BLaER1 (cell line): ENCODE data around the gene CABP1.
"Not testable (repeated sequence)": the region's sequence is repeated elsewhere in the genome, so short reads cannot be mapped to it uniquely, and the experiment has no call there.

Experiments used
- H3K27ac ChIP-seq: shearing (Covaris generic); formaldehyde crosslinking; 2 replicates; pipeline ENCODE4 v1.8.1; 2022
- H3K27me3 ChIP-seq: shearing (Covaris generic); formaldehyde crosslinking; 2 replicates; pipeline ENCODE4 v1.8.1; 2022
- H3K36me3 ChIP-seq: shearing (Covaris generic); formaldehyde crosslinking; 2 replicates; pipeline ENCODE4 v1.8.1; 2022
- H3K4me1 ChIP-seq: shearing (Covaris generic); formaldehyde crosslinking; 2 replicates; pipeline ENCODE4 v1.8.1; 2022
- H3K4me2 ChIP-seq: shearing (Covaris generic); formaldehyde crosslinking; 2 replicates; pipeline ENCODE4 v1.8.1; 2022
- H3K4me3 ChIP-seq: shearing (Covaris generic); formaldehyde crosslinking; 2 replicates; pipeline ENCODE4 v1.8.1; 2022
- H3K9ac ChIP-seq: shearing (Covaris generic); formaldehyde crosslinking; 2 replicates; pipeline ENCODE4 v1.8.1; 2022
- H3K9me3 ChIP-seq: shearing (Covaris generic); formaldehyde crosslinking; 2 replicates; pipeline ENCODE4 v1.8.1; 2022
- H4K20me1 ChIP-seq: shearing (Covaris generic); formaldehyde crosslinking; 2 replicates; pipeline ENCODE4 v1.8.1; 2022
- Cebpa-rat ChIP-seq: shearing (Covaris generic); IDR thresholded peaks from 2 replicates; pipeline ENCODE4 v1.8.1; 2022

Gene CABP1

DNA sequence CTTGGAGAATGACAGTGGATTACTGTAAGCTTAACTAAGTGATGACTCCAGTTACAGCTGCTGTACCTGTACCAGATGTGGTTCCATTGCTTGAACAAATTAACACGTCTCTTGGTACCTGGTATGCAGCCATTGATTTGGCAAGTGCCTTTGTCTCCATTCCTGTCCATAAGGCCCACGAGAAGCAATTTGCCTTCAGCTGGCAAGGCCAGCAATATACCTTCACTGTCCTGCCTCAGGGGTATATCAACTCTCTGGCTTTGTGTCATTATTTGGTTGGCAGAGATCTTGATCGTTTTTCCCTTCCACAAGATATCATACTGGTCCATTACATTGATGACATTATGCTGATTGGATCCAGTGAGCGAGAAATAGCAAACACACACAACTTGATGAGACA, 29.9 kb upstream of the CABP1 start:
- Histone ChIP-seq H3K4me1 (no peaks in the 10 kb centered on the region), H3K4me3 (no peak overlapping the region), H4K20me1 (no peaks in the 10 kb centered on the region), H3K9ac (no peak overlapping the region), H3K27ac (no peak overlapping the region), H3K4me2 (no peak overlapping the region), H3K36me3 (no peaks in the 10 kb centered on the region), H3K27me3 (no peaks in the 10 kb centered on the region), H3K9me3 (no peaks in the 10 kb centered on the region)
- no peak for TF ChIP-seq Cebpa-rat

DNA sequence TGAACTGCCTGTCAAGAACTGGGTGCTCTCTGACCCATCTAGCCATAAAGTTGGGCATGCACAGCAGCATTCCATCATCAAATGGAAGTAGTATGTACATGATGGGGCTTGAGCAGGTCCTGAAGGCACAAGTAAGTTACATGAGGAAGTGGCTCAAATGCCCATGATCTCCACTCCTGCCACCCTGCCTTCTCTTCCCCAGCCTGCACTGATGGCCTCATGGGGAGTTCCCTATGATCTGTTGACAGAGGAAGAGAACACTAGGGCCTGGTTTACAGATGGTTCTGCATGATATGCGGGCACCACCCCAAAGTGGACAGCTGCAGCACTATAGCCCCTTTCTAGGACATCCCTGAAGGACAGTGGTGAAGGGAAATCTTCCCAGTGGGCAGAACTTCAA, 28.9 kb upstream of the CABP1 start:
- H3K27me3 ChIP-seq, H3K9me3 ChIP-seq, H3K4me1 ChIP-seq, H3K27ac ChIP-seq, H3K9ac ChIP-seq, H3K4me2 ChIP-seq, H3K36me3 ChIP-seq, H4K20me1 ChIP-seq, H3K4me3 ChIP-seq: not testable (repeated sequence)

DNA sequence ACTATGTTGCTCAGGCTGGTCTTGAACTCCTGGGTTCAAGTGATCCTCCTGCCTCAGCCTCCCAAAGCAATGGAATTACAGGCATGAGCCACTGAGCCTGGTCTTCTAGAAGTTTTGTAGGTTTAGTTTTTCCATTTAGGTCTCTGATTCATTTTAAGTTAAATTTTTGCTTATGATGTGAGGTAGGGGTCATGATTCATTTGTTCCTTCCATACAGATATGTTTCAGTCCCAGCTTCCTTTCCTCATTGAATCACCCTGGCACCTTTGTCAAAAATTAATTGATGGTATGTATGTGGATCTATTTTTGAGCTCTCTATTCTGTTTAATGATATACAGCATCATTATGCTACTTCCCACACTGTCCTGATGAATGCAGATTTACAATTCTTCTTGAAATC, 25.6 kb upstream of the CABP1 start:
- no peaks in the 10 kb centered on the region for H3K27me3 ChIP-seq
- H3K36me3 ChIP-seq, result no peaks in the 10 kb centered on the region
- TF ChIP-seq Cebpa-rat, result no peak
- no peak overlapping the region for H3K27ac ChIP-seq
- no peak overlapping the region for H3K4me3 ChIP-seq
- H4K20me1 ChIP-seq, result no peaks in the 10 kb centered on the region
- no peak overlapping the region for H3K4me2 ChIP-seq
- no peaks in the 10 kb centered on the region for H3K9me3 ChIP-seq
- H3K4me1 ChIP-seq, result no peaks in the 10 kb centered on the region
- H3K9ac ChIP-seq, result no peak overlapping the region

DNA sequence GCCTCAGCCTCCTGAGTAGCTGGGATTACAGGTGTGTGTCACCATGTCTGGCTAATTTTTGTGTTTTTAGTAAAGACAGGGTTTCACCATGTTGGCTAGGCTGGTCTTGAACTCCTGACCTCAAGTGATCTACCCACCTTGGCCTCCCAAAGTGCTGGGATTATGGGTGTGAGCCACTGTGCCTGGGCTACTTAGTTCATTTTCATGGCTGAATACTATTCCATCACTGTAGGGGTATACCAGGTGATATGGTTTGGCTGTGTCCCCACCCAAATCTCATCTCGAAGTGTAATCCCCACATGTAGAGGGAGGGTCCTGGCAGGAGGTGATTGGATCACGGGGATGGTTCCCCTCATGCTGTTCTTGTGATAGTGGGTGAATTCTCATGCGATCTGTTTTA, 23.2 kb upstream of the CABP1 start:
- not testable (repeated sequence) for H4K20me1 ChIP-seq, H3K4me2 ChIP-seq, H3K9me3 ChIP-seq, H3K27ac ChIP-seq, H3K4me1 ChIP-seq, H3K27me3 ChIP-seq, H3K36me3 ChIP-seq, H3K9ac ChIP-seq, H3K4me3 ChIP-seq

DNA sequence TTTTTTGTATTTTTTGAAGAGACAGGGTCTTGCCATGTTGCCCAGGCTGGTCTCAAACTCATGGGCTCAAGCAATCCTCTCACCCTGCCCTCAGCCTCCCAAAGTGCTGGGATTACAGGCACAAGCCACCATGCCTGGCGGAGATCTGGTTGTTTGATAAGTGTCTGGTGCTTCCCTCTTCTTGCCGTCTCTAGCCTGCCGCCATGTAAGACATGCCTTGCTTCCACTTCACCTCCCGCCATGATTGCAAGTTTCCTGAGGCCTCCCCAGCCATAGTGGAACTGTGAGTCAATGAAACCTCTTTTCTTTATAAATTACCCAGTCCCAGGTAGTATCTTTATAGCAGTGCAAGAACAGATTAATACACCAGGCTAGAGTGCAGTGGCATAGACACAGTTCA, 22.7 kb upstream of the CABP1 start:
- not testable (repeated sequence) for H3K4me1 ChIP-seq, H3K4me3 ChIP-seq, H4K20me1 ChIP-seq, H3K9ac ChIP-seq, H3K27me3 ChIP-seq, H3K27ac ChIP-seq, H3K4me2 ChIP-seq, H3K36me3 ChIP-seq, H3K9me3 ChIP-seq

- TF ChIP-seq Cebpa-rat, result no peak
- H3K4me3 ChIP-seq, result no peak overlapping the region
Observed at GRCh38 chr12:120618954-120619615, 21.3 kb upstream of the CABP1 start.

DNA sequence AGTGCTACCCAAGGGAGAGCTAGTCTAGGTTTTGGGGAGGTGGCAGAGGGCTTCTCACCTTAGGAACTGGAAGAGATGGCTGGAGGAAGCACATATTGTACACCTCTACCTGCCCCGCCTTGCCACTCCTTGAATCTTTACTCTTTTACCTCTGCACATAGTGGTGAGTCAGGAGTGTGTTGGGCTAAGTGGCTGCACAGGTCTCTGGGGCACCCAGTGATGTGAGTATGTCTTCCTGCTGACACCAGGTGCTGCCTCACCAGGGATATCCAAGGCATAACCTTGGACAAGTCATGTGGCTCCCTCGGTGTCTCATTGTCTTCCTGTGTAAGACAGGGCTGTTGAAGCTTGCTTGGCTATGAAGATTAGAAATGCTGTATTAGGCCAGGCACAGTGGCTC, 19.8 kb upstream of the CABP1 start:
- Histone ChIP-seq H3K4me2 (no peak overlapping the region), H3K27ac (no peak overlapping the region), H3K9ac (no peak overlapping the region), H3K36me3 (no peaks in the 10 kb centered on the region), H3K27me3 (no peaks in the 10 kb centered on the region), H4K20me1 (no peaks in the 10 kb centered on the region), H3K9me3 (no peaks in the 10 kb centered on the region), H3K4me3 (no peak overlapping the region), H3K4me1 (no peaks in the 10 kb centered on the region)
- no peak for TF ChIP-seq Cebpa-rat

More at GRCh38 chr12:120618954-120619615, 21.3 kb upstream of the CABP1 start:
- Histone ChIP-seq H4K20me1 (no peaks in the 10 kb centered on the region), H3K27ac (no peak overlapping the region), H3K4me1 (no peaks in the 10 kb centered on the region), H3K9ac (no peak overlapping the region), H3K9me3 (no peaks in the 10 kb centered on the region), H3K27me3 (no peaks in the 10 kb centered on the region), H3K4me2 (no peak overlapping the region), H3K36me3 (no peaks in the 10 kb centered on the region)

DNA sequence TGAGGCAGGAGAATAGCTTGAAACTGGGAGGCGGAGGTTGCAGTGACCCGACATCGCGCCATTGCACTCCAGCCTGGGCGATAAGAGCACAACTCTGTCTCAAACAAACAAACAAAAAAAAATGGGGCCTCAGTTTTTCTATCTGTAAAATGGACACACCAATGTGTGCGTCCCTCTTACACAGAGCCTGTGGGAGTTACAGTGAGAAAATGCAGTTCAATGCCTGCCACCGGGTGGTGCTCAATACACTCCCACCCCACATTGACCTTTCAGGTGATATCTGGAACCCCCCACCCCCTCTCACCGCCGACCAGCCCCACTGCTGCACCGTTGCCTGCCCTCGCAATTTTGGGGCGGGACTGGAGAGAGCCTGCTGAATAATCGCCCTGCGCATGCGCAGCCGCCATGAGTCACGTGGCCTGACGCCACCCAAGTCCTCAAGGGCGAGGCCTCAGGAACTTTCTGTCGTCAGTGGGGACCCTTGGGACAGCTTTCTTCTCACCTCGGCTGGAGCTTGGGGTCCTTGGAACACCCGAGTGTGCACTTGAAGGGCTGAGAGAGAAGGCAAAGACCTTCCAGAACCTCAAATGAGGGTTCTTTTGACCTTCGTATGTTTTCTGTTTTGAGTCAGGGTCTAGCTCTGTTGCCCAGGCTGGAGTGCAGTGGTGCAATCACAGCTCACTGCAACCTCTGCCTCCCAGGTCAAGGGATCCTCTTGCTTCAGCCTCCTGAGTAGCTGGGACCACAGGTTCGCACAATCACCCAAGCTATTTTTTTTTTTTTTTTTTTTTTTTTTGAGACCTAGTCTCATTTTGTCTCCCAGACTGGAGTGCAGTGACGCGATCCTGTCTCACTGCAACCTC, 14.6 kb upstream of the CABP1 start:
- Histone ChIP-seq H3K4me2 (no peak overlapping the region), H3K27me3 (no peaks in the 10 kb centered on the region), H3K9ac (no peak overlapping the region), H3K4me1 (no peaks in the 10 kb centered on the region), H3K27ac (no peak overlapping the region), H3K4me3 (no peak overlapping the region), H3K9me3 (no peaks in the 10 kb centered on the region), H4K20me1 (no peaks in the 10 kb centered on the region), H3K36me3 (no peaks in the 10 kb centered on the region)
- TF ChIP-seq Cebpa-rat, result no peak

GRCh38 chr12:120628919-120629318, 11.5 kb upstream of the CABP1 start:
- Histone ChIP-seq H3K9ac (no peak overlapping the region), H3K27me3 (no peaks in the 10 kb centered on the region), H3K9me3 (no peaks in the 10 kb centered on the region), H3K4me3 (no peak overlapping the region), H3K27ac (no peak overlapping the region), H3K36me3 (no peaks in the 10 kb centered on the region), H4K20me1 (no peaks in the 10 kb centered on the region), H3K4me1 (no peaks in the 10 kb centered on the region), H3K4me2 (no peak overlapping the region)
- TF ChIP-seq Cebpa-rat, result no peak

DNA sequence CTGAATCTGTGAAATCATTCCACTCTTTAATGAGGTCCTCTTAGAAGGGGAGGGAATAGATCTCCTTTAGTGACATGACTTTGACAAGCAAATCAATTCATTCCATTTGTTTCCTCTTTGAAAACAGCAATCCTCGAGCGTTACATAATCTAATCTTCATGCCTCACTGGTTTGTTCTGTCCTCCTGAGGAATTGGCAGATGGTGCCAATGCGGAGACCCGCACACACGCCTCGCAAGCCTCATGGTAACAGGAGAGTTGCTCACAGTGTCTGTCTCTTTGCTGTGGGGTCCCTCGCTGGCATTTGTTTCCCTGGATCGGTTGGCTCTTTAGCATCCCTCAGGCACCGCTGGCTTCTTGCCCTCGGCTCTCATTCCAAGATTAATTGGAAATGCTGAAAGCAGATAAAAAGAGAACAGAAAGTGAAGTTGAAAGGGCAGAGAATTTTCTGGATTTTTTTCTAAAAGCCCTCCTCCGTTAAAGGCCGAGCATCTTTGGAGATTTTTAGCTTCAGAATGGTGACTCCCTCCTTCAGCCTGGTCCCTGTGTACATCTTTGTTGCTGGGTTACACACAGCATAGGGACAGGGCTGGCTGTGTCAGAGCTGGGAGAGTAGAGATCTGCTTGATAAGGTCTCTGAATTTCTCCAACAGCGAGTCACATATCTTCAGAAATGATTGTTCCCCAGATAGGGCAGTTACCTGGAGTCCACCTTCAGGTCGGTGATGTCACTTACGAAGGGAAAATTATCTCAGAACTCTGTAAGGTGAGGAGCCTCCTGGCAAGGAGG, 10.1 kb upstream of the CABP1 start:
- Histone ChIP-seq H4K20me1 (no peaks in the 10 kb centered on the region), H3K9ac (no peak overlapping the region), H3K9me3 (no peaks in the 10 kb centered on the region), H3K4me2 (no peak overlapping the region), H3K4me1 (no peaks in the 10 kb centered on the region), H3K4me3 (no peak overlapping the region), H3K27me3 (no peaks in the 10 kb centered on the region), H3K36me3 (no peaks in the 10 kb centered on the region), H3K27ac (no peak overlapping the region)
- TF ChIP-seq Cebpa-rat, result no peak
